T-cell (primary cell): Measurements from ENCODE around the gene CCDC126. TPM values are rescaled to one million over a fixed set of nuclear protein-coding genes. Genes with fewer than 3 reads are reported as not detected.
"Not testable (repeated sequence)": the region's sequence is repeated elsewhere in the genome, so short reads cannot be mapped to it uniquely, and the experiment has no call there.

Experiments used
- ATAC-seq, 4 experiments: fragments of 200-7000 bp in 3 of 4; fragments of 150-1000 bp in 1 of 4; cut with Tn5 transposase; replicated peaks in 1 of 4; 1 replicate in 3 of 4; 2 replicates in 1 of 4; pipeline ENCODE4 v1.10.0; 2021; ENCODE audit warnings: moderate library complexity in 3 of 4, mild to moderate bottlenecking in 2 of 4, moderate number of reproducible peaks in 1 of 4
- CTCF ChIA-PET, 2 donors: fragments of 300-600 bp; sonication (Branson Sonifier 250); formaldehyde crosslinking; loops; one replicate each; lab custom pipeline; 2022; ENCODE audit warnings: antibody characterized with exemption in 2 of 2; lab: Charles Lee
- POLR2A ChIA-PET, 2 donors: fragments of 300-600 bp; sonication (Branson Sonifier 250); formaldehyde crosslinking; loops; one replicate each; lab custom pipeline; 2022; ENCODE audit warnings: antibody characterized with exemption in 2 of 2; lab: Charles Lee
- DNase-seq, 35 experiments: peaks; one replicate each; pipeline versions ENCODE4 v3.0.0 to v3.0.0-alpha.2; 2013 to 2023
- H3K27ac ChIP-seq: one replicate; pipeline ENCODE4 v1.5.1; 2013; ENCODE audit warnings: low read length
- H3K27me3 ChIP-seq, 2 experiments: replicated peaks in 1 of 2; 1 replicate in 1 of 2; 2 replicates in 1 of 2; pipeline versions ENCODE4 v1.6.1 to v1.7.0; 2013; ENCODE audit warnings: low read length in 1 of 2, mixed read lengths in 1 of 2; ENCODE audit not compliant: control insufficient read depth in 2 of 2, insufficient read depth in 2 of 2; ENCODE audit errors: extremely low read depth in 1 of 2
- H3K36me3 ChIP-seq, 2 donors: 1 replicate in 1 of 2; 2 replicates in 1 of 2; pipeline versions ENCODE4 v1.6.1 to v1.7.0; 2013; ENCODE audit warnings: low read length in 1 of 2; ENCODE audit not compliant: control insufficient read depth in 2 of 2, insufficient read depth in 1 of 2; ENCODE audit errors: extremely low read depth in 1 of 2
- H3K4me1 ChIP-seq, 2 experiments: 1 replicate in 1 of 2; 2 replicates in 1 of 2; pipeline versions ENCODE4 v1.6.1 to v1.7.0; 2013; ENCODE audit warnings: low read length in 2 of 2, mixed read lengths in 1 of 2; ENCODE audit not compliant: insufficient read depth in 2 of 2, control insufficient read depth in 1 of 2; ENCODE audit errors: extremely low read depth in 1 of 2
- H3K4me3 ChIP-seq, 2 donors: 1 replicate in 1 of 2; 2 replicates in 1 of 2; pipeline versions ENCODE4 v1.5.1 to v1.7.0; 2013; ENCODE audit warnings: mild to moderate bottlenecking in 2 of 2, low read length in 1 of 2, moderate library complexity in 1 of 2; ENCODE audit not compliant: control insufficient read depth in 1 of 2; ENCODE audit errors: extremely low read depth in 1 of 2
- H3K9me3 ChIP-seq: 2 replicates; pipeline ENCODE4 v1.7.0; 2013
- H3K27ac Mint-ChIP-seq, 2 donors: one replicate each; pipeline ENCODE4 v1.8.0; 2020 to 2021; ENCODE audit warnings: mild to moderate bottlenecking in 2 of 2, mixed read lengths in 2 of 2
- H3K27me3 Mint-ChIP-seq, 2 donors: one replicate each; pipeline ENCODE4 v1.8.0; 2021 to 2022; ENCODE audit warnings: mixed read lengths in 2 of 2
- H3K36me3 Mint-ChIP-seq: one replicate; pipeline ENCODE4 v1.8.0; 2021; ENCODE audit warnings: mixed read lengths
- H3K4me1 Mint-ChIP-seq, 3 donors: one replicate each; pipeline ENCODE4 v1.8.0; 2020 to 2022; ENCODE audit warnings: mixed read lengths in 3 of 3, mild to moderate bottlenecking in 1 of 3
- H3K4me3 Mint-ChIP-seq, 3 donors: one replicate each; pipeline ENCODE4 v1.8.0; 2020 to 2022; ENCODE audit warnings: mild to moderate bottlenecking in 3 of 3, mixed read lengths in 3 of 3, moderate library complexity in 3 of 3
- H3K9me3 Mint-ChIP-seq, 3 donors: one replicate each; pipeline ENCODE4 v1.8.0; 2020 to 2022; ENCODE audit warnings: mixed read lengths in 3 of 3
- WGBS: methylation state at CpG from one replicate; pipeline ENCODE4 v1.1.5; 2013; ENCODE audit warnings: missing lambda C conversion rate; ENCODE audit not compliant: insufficient coverage; 5-methylcytosine and 5-hydroxymethylcytosine counted together
- total RNA-seq, 35 experiments: library from RNA in 6 of 35; stranded (reverse) in 6 of 35; fragments of 120-200 nt in 1 of 35; gene quantifications; one replicate each; pipeline versions ENCODE4 v1.2.1 to v1.2.4 and lab custom pipeline; 2013 to 2026

The CCDC126 gene
- total RNA-seq (10 to 100 TPM; 10.4 to 15.6 (median 11.1) TPM), total RNA-seq (lab: John Stamatoyannopoulos, UW) (5.9 to 27.0 (median 12.2) reads per million in 29 experiments)
- 15.0 TPM for total RNA-seq (2013)

GRCh38 chr7:23597094-23598091 lies at the start of gene CCDC126:
TSS of gene CCDC126 (plus strand) at chr7:23597382. CDS start at chr7:23611316, 13,934 bp downstream.
- Mint-ChIP-seq H3K36me3 (peaks cover 5% of the 10 kb centered on the region), H3K4me3 (peak within 1 kb of the TSS; percentile 85 to 95 (median 89)), H3K27me3 (peaks cover 1 to 4% of the 10 kb centered on the region in 2 donors), H3K9me3 (no peaks in the 10 kb centered on the region), H3K4me1 (peaks cover 36 to 47% (median 40%) of the 10 kb centered on the region in 3 donors), H3K27ac (peak within 1 kb of the TSS; percentile 21 to 68)
- ChIA-PET CTCF (interaction anchor here (0.5 to 1.7 kb wide), 11 partner anchors 29 to 1495 kb away, joined by 3 to 7 read pairs (median 4); partner anchors contain the start of gene FAM221A (in 1 of the 2)), POLR2A (interaction anchor here (0.5 to 1.0 kb wide), 2 partner anchors 51 to 74 kb away, joined by 3 read pairs; no protein-coding TSS in a partner anchor)
- DNase-seq (peak; percentile 43 to 85 (median 70)), ATAC-seq (peak; percentile 96 to 98 (median 96))
- H3K27me3 ChIP-seq, result peaks cover 0 to 9% of the 10 kb centered on the region in 2 experiments
- H3K9me3 ChIP-seq, result no peaks in the 10 kb centered on the region
- peak within 1 kb of the TSS; percentile 59 for H3K27ac ChIP-seq
- WGBS, result 2% methylated on average over 79 of the region's 99 CpGs
- H3K36me3 ChIP-seq, result no peaks in the 10 kb centered on the region
- peaks cover 4 to 8% of the 10 kb centered on the region in 2 experiments for H3K4me1 ChIP-seq
- peak within 1 kb of the TSS; percentile 79 to 95 for H3K4me3 ChIP-seq

- Histone ChIP-seq H3K27ac (no peak overlapping the region), H3K9me3 (no peaks in the 10 kb centered on the region), H3K4me1 (no peaks in the 10 kb centered on the region), H3K27me3 (no peaks in the 10 kb centered on the region), H3K4me3 (no peak overlapping the region), H3K36me3 (no peaks in the 10 kb centered on the region)
- no CpG with 5 or more reads among the region's 4 CpGs for WGBS
- Mint-ChIP-seq H3K9me3 (no peaks in the 10 kb centered on the region), H3K36me3 (no peaks in the 10 kb centered on the region), H3K27me3 (no peaks in the 10 kb centered on the region), H3K4me1 (peaks cover 0 to 10% (median 8%) of the 10 kb centered on the region in 3 donors), H3K4me3 (no peak overlapping the region), H3K27ac (no peak overlapping the region)
- POLR2A ChIA-PET, result no interaction called here
- DNase-seq (no peak), ATAC-seq (no peak)
- CTCF ChIA-PET, result interaction anchor here (0.7 to 1.9 kb wide), 7 partner anchors 50 to 1118 kb away, joined by 3 to 18 read pairs (median 4); no protein-coding TSS in a partner anchor
Measured at GRCh38 chr7:23547662-23548061, 49.5 kb upstream of the CCDC126 start.

GRCh38 chr7:23558303-23558702 lies 38.9 kb upstream of the CCDC126 start:
- Histone ChIP-seq H3K27me3 (peaks cover 0 to 3% of the 10 kb centered on the region in 2 experiments), H3K4me1 (no peaks in the 10 kb centered on the region), H3K36me3 (no peaks in the 10 kb centered on the region), H3K27ac (no peak overlapping the region), H3K9me3 (no peaks in the 10 kb centered on the region), H3K4me3 (no peak overlapping the region)
- Mint-ChIP-seq H3K36me3 (no peaks in the 10 kb centered on the region), H3K9me3 (no peaks in the 10 kb centered on the region), H3K4me1 (no peaks in the 10 kb centered on the region), H3K27me3 (peaks cover 6 to 9% of the 10 kb centered on the region in 2 donors), H3K4me3 (no peak overlapping the region), H3K27ac (no peak overlapping the region)
- DNase-seq, result no peak
- POLR2A ChIA-PET, result no interaction called here
- CTCF ChIA-PET, result interaction anchor here (0.5 to 1.0 kb wide), 2 partner anchors 153 to 286 kb away, joined by 3 read pairs; no protein-coding TSS in a partner anchor
- ATAC-seq, result no peak

- Mint-ChIP-seq H3K27ac (no peak overlapping the region), H3K27me3 (peaks cover 15 to 26% of the 10 kb centered on the region in 2 donors), H3K4me1 (no peaks in the 10 kb centered on the region), H3K9me3 (no peaks in the 10 kb centered on the region), H3K36me3 (no peaks in the 10 kb centered on the region), H3K4me3 (no peak overlapping the region)
- CTCF ChIA-PET, result interaction anchor here (0.5 to 2.4 kb wide), 17 partner anchors 9 to 1499 kb away, joined by 3 to 14 read pairs (median 3); no protein-coding TSS in a partner anchor
- 38% methylated on average over 1 of the region's 5 CpGs for WGBS
- H3K27ac ChIP-seq, result no peak overlapping the region
- DNase-seq (peak; percentile 31 to 74 (median 55)), ATAC-seq (peak; percentile 54 to 83 (median 70))
- H3K4me1 ChIP-seq, result no peaks in the 10 kb centered on the region
- POLR2A ChIA-PET, result interaction anchor here in 1 of 2 donors (0.6 kb wide), 1 partner anchor 564 kb away, joined by 3 read pairs; no protein-coding TSS in a partner anchor
- peaks cover 0 to 6% of the 10 kb centered on the region in 2 experiments for H3K27me3 ChIP-seq
- no peaks in the 10 kb centered on the region for H3K36me3 ChIP-seq
- H3K4me3 ChIP-seq, result no peak overlapping the region
- H3K9me3 ChIP-seq, result no peaks in the 10 kb centered on the region
Measured at GRCh38 chr7:23570592-23571200, 26.5 kb upstream of the CCDC126 start.

GRCh38 chr7:23581975-23582374 lies 15.2 kb upstream of the CCDC126 start:
- WGBS, result no CpG with 5 or more reads among the region's 1 CpG
- not testable (repeated sequence) for H3K9me3 ChIP-seq, H3K4me3 ChIP-seq, H3K4me1 ChIP-seq, H3K27ac ChIP-seq, H3K27me3 Mint-ChIP-seq, H3K36me3 Mint-ChIP-seq, H3K27me3 ChIP-seq, DNase-seq, H3K27ac Mint-ChIP-seq, H3K4me1 Mint-ChIP-seq, H3K36me3 ChIP-seq, H3K9me3 Mint-ChIP-seq, H3K4me3 Mint-ChIP-seq, ATAC-seq
- ChIA-PET CTCF (interaction anchor here (0.6 to 1.0 kb wide), 2 partner anchors 9 to 103 kb away, joined by 3 to 7 read pairs; no protein-coding TSS in a partner anchor), POLR2A (interaction anchor here in 1 of 2 donors (0.7 kb wide), 1 partner anchor 114 kb away, joined by 4 read pairs; no protein-coding TSS in a partner anchor)

GRCh38 chr7:23585304-23585703 lies 11.9 kb upstream of the CCDC126 start:
- POLR2A ChIA-PET, H3K9me3 Mint-ChIP-seq, H3K36me3 Mint-ChIP-seq: not testable (repeated sequence)

More at GRCh38 chr7:23585304-23585703, 11.9 kb upstream of the CCDC126 start:
- H3K4me3 ChIP-seq, H3K4me1 Mint-ChIP-seq, H3K27me3 Mint-ChIP-seq, DNase-seq, H3K9me3 ChIP-seq, H3K27ac ChIP-seq, H3K36me3 ChIP-seq, CTCF ChIA-PET, H3K4me1 ChIP-seq, H3K27me3 ChIP-seq, H3K4me3 Mint-ChIP-seq, H3K27ac Mint-ChIP-seq, ATAC-seq: not testable (repeated sequence)
- WGBS, result 93% methylated on average over 8 of the region's 10 CpGs
